ENCODE results near the gene CCNY. TPM values are rescaled to one million over a fixed set of nuclear protein-coding genes. Genes with fewer than 3 reads are reported as not detected.
A peak's percentile ranks its signal among the peaks of the same experiment; 100 is the strongest.

The CCNY gene
- total RNA-seq, 1 experiment from 2014 or later, result 122 TPM

GRCh38 chr10:35422228-35422627 is 85.9 kb downstream of the CCNY start:
- no peak for TF ChIP-seq CTCF (IDR thresholded peaks at IDR 0.05; ENCODE audit: insufficient read depth in 1 of 2, low read depth in 1 of 2, low read length in 1 of 2, severe bottlenecking in 1 of 2, unreplicated experiment in 1 of 2)
- POLR2A ChIA-PET, result no interaction called here
- no peaks in the 10 kb centered on the region for H3K9me3 Mint-ChIP-seq (ENCODE audit: unreplicated experiment)
- H3K27ac Mint-ChIP-seq (ENCODE audit: unreplicated experiment), result no peak overlapping the region
- H3K27me3 Mint-ChIP-seq (ENCODE audit: insufficient read depth, unreplicated experiment), result no peaks in the 10 kb centered on the region
- Histone ChIP-seq H3K4me3 (ENCODE audit: low read depth, low read length) (no peak overlapping the region), H3K27me3 (replicated peaks; ENCODE audit: control insufficient read depth, insufficient read depth, low read length) (no peaks in the 10 kb centered on the region), H3K36me3 (ENCODE audit: control insufficient read depth, insufficient read depth, low read length) (no peaks in the 10 kb centered on the region), H3K9me3 (no peaks in the 10 kb centered on the region), H3K4me1 (peaks cover 12% of the 10 kb centered on the region)
- BruUV-seq (replicated peaks), result no TSS peak
- CTCF ChIA-PET, result no interaction called here
- intact Hi-C loops (cut with micrococcal nuclease; ENCODE audit: unreplicated experiment), result no loop called here
- peaks cover 6% of the 10 kb centered on the region for H3K36me3 Mint-ChIP-seq (ENCODE audit: insufficient read depth, unreplicated experiment)
- no peak overlapping the region for H3K4me3 Mint-ChIP-seq (ENCODE audit: unreplicated experiment)
- peaks cover 24% of the 10 kb centered on the region for H3K4me1 Mint-ChIP-seq (ENCODE audit: low read depth, unreplicated experiment)
- no peak for DNase-seq

DNA sequence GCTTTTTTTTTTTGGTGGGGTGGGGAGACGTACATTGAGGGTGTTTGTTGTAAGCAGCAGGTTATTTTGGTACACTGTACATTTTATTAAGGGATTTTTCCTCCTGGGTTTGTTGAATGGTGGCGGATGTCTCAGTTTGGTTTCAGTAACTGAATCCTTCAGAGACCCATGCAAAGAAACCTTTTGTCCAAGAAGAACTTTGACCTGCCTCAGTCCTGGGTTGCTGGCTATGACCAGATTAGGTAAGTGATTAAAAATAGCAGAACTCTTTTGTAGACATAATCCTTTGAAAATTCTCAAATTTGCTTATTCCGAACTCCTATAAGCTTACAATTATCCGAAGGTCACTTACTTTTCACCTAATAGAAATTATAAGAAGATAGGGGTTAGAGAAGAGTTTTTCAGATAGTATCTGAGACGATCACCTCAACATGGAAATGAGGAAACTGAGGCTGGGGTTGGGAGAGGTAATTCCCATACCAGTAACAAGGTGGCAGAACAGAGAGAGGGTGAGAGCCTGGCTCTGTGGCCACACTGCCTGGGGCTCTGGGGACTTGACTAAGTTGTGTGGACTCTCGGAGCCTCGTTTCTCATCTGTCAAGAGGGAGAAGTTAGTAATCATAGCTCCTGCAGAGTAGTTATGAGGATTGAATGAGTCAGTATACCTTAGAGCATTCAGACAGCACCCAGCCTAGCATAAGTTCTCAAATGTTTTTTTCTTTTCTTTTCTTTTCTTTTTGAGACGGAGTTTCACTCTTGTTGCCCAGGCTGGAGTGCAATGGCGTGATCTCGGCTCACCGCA is 87.4 kb downstream of the CCNY start:
- no peaks in the 10 kb centered on the region for H3K27me3 Mint-ChIP-seq (ENCODE audit: insufficient read depth, unreplicated experiment)

DNA sequence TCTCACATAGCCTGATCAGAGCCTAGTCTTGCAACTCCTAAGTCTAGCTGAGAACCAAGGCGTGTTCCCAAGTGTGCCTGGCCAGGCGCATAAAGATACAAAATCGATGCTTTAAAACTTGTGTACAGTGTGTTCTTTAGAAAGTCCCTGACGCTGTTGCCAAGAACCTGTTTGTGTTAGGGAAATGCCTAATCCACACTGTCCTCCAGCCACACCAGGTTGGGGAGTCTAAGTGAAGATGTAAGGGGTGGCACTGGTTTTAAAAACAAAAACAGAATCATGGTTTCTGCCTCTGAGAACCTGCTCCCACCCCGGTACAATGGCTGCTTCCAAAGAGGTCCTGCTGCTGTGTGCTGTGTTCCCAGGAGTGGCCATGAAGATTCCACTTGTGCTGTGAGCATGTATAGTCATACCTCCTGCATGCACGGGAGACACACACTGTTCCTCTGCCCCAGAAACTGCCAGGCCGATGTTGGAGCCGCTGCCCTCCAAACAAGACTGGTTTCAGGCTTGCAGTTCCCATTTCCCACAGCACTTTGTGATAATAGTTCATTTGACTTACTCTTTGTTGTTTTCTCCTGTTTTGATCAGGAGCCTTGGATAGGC is 88.5 kb downstream of the CCNY start:
- Mint-ChIP-seq H3K9me3 (ENCODE audit: unreplicated experiment) (no peaks in the 10 kb centered on the region), H3K36me3 (ENCODE audit: insufficient read depth, unreplicated experiment) (peaks cover 6% of the 10 kb centered on the region), H3K27me3 (ENCODE audit: insufficient read depth, unreplicated experiment) (no peaks in the 10 kb centered on the region), H3K27ac (ENCODE audit: unreplicated experiment) (peak overlapping the region; percentile 37), H3K4me3 (ENCODE audit: unreplicated experiment) (no peak overlapping the region), H3K4me1 (ENCODE audit: low read depth, unreplicated experiment) (peaks cover 24% of the 10 kb centered on the region)
- TF ChIP-seq CTCF (IDR thresholded peaks at IDR 0.05; ENCODE audit: insufficient read depth in 1 of 2, low read depth in 1 of 2, low read length in 1 of 2, severe bottlenecking in 1 of 2, unreplicated experiment in 1 of 2), result no peak
- POLR2A ChIA-PET, result no interaction called here
- no peak for DNase-seq
- BruUV-seq (replicated peaks), result no TSS peak
- H3K36me3 ChIP-seq (ENCODE audit: control insufficient read depth, insufficient read depth, low read length), result no peaks in the 10 kb centered on the region
- peaks cover 12% of the 10 kb centered on the region for H3K4me1 ChIP-seq
- no peak overlapping the region for H3K4me3 ChIP-seq (ENCODE audit: low read depth, low read length)
- no peaks in the 10 kb centered on the region for H3K27me3 ChIP-seq (replicated peaks; ENCODE audit: control insufficient read depth, insufficient read depth, low read length)
- CTCF ChIA-PET, result no interaction called here
- intact Hi-C loops (cut with micrococcal nuclease; ENCODE audit: unreplicated experiment), result no loop called here
- no peaks in the 10 kb centered on the region for H3K9me3 ChIP-seq

More for the DNA sequence above, 87.4 kb downstream of the CCNY start:
- Mint-ChIP-seq H3K4me3 (ENCODE audit: unreplicated experiment) (no peak overlapping the region), H3K9me3 (ENCODE audit: unreplicated experiment) (no peaks in the 10 kb centered on the region), H3K36me3 (ENCODE audit: insufficient read depth, unreplicated experiment) (peaks cover 6% of the 10 kb centered on the region), H3K27ac (ENCODE audit: unreplicated experiment) (no peak overlapping the region), H3K4me1 (ENCODE audit: low read depth, unreplicated experiment) (peaks cover 24% of the 10 kb centered on the region)
- ChIA-PET POLR2A (no interaction called here), CTCF (no interaction called here)
- Histone ChIP-seq H3K27me3 (replicated peaks; ENCODE audit: control insufficient read depth, insufficient read depth, low read length) (no peaks in the 10 kb centered on the region), H3K4me3 (ENCODE audit: low read depth, low read length) (no peak overlapping the region), H3K9me3 (no peaks in the 10 kb centered on the region), H3K36me3 (ENCODE audit: control insufficient read depth, insufficient read depth, low read length) (no peaks in the 10 kb centered on the region), H3K4me1 (peaks cover 12% of the 10 kb centered on the region)
- intact Hi-C loops (cut with micrococcal nuclease; ENCODE audit: unreplicated experiment), result no loop called here
- TF ChIP-seq CTCF (IDR thresholded peaks at IDR 0.05; ENCODE audit: insufficient read depth in 1 of 2, low read depth in 1 of 2, low read length in 1 of 2, severe bottlenecking in 1 of 2, unreplicated experiment in 1 of 2), result no peak
- no TSS peak for BruUV-seq (replicated peaks)
- no peak for DNase-seq

Measured in Caco-2 (cell line).